GM18909 (cell line): ENCODE measurements around the gene APBA2.

Experiments
- ATAC-seq: cut with Tn5 transposase; IDR thresholded peaks from one replicate; pipeline ENCODE4 v1.9.1; 2021; ENCODE audit warnings: mild to moderate bottlenecking; ENCODE audit not compliant: unreplicated experiment, poor library complexity

Gene APBA2

DNA sequence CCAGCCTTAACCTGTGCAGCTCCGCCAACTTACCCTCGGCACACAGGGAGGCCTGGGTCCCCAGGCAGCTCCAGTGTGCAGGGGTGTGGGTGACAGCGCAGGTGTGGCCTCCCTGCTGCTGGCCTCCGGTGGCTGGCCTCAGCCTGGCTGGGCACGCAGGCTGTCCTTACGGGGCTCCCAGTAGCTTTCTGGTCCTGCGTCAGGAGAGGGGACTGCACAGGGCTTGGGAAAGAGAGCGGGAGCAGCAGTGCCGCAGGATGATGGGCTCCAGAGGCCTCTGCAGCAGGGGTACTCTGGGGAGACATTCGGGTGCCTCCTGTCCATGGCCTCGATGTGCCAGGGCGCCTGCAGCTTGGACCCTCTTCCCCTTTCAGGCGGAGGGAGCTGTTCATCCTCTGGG lies 9.4 kb downstream of the APBA2 start:
- ATAC-seq, result no peak

DNA sequence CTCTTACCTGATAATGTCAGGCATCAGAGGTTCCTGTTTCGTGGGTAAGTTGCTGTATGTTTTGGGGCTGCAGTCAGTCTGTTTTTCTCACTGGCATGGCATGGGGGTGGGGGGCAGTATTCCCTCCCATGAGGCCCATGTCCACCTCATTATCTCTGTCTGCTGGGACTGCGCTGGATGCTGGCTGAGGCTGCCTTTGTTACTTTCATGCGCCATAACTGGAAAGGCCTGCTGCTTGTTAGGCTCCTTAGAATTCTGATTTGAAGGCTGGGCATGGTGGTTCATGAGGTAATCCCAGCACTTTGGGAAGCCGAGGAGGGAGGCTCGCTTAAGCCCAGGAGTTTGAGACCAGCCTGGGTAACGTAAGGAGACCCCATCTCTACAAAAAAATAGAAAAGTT lies 9.8 kb downstream of the APBA2 start:
- ATAC-seq, result no peak

DNA sequence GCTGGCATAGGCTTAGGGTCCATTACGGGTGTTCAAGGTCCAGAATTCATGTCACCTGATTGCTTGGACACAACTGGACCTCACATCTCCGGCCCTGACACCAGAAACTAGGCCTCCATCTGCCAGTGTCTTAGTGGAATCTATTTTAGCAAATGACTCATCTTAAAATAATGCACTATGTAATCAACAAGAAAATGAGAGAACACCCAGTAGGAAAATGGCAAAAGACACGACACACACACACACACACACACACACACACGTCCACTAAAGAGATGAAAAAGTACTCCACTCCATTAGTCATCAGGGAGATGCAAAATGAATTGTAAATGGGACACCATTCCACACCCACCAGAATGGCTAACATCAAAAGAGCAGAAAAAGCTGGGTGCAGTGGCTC lies 11.2 kb downstream of the APBA2 start:
- no peak for ATAC-seq

DNA sequence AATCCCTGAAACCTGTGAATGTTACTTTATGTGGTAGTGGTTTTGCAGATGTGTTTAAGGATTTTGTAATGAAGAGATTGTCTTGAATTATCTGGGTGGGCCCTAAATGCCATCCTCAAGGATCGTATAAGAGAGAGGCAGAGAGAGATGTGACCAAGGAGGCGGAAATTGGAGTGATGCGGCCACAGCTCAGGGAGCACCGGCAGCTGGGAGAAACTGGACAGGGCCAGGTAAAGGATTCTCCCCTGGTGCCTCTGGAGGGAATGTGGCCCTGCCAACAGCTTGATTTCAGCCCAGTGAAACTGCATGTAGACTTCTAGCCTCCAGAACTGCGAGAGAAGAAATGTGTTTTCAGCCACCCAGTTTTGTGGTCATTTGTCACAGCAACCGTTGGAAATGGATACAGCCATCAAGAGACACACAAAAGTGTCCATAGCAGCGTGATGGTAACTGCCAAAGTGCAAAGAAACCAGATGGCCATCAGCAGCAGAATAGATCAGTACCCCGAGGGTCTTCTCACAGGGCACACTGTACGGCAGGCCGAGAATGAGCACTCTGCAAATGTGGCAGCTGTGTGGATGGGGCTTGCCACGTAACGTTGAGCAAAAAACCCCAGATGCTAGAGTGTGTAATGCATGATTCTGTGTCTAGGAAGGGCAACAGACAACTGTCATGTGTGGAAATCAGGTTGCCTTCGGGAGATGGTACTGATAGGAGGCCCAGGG lies 12.2 kb downstream of the APBA2 start:
- no peak for ATAC-seq

DNA sequence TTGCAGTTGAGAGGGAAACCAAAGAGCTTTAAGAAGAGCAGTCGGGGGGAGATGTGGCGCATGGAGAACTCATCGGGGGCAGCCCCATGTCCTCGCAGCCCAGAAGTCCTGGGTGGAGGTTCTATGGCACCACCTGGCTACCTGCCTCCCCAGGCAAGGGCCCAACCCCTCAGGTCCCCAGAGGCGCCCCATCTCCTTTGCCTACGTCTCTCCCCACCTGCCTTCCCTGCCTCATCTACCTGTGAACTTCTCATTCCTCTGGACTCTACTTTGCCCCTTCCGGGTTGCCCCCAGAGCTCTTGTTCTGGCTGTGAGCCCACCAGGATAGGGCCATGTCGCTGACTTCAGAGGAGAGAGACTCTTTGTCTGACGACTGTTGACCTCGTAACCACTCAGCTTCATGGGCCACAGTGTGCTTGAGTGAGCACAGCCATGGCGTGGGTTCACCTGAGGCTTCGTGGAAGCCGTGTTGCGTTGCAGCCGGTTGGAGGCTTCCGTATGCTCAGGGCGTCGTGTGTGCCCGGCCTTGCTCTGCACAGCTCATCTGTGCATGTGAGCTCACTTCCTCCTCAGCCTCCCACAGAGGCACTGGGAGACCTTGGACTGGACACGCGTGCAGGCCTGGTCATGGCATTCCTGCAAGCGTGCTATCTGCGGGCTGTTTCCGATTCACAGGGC lies 13.4 kb downstream of the APBA2 start:
- ATAC-seq, result no peak

DNA sequence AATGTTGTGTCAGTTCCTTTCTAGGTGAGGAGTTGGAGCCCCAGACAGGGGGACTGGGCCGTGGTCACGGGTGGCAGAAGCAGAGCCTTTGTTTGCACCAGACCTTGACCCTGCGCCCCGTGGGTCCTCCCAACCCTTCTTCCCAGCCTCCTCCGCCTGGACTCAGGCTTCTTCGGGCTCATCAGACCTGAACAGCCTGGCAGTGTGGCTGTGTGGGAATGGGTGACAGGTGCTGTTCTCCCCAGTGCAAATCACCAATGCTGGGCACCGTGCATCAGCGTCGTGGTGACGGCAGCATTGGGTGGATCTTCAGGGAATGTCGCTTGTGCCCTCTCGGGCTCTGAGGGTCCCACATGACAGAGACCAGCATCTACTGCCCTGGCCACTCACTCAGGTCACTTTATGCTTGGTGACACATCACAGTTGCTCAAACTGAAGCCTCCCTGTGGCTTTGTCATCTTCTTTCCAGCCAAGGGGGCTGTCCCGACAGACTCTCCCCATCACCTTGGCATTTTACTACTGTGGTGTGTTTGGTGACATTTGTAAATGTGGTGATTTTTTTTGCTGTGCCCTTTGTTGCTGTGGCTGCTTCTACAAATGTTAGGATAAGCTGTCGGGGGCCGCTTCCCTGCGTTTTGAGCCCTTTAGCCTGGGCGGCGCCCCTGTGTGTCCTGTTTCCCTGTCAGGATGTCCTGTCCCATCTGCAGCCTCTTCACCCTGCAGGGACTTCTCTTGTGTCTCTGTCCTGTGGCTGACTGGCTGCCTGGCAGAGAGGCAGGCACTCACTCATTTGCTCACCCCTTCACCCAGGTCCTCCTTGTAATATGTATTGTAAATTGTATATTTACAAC lies 14.5 kb downstream of the APBA2 start:
- ATAC-seq, result no peak

DNA sequence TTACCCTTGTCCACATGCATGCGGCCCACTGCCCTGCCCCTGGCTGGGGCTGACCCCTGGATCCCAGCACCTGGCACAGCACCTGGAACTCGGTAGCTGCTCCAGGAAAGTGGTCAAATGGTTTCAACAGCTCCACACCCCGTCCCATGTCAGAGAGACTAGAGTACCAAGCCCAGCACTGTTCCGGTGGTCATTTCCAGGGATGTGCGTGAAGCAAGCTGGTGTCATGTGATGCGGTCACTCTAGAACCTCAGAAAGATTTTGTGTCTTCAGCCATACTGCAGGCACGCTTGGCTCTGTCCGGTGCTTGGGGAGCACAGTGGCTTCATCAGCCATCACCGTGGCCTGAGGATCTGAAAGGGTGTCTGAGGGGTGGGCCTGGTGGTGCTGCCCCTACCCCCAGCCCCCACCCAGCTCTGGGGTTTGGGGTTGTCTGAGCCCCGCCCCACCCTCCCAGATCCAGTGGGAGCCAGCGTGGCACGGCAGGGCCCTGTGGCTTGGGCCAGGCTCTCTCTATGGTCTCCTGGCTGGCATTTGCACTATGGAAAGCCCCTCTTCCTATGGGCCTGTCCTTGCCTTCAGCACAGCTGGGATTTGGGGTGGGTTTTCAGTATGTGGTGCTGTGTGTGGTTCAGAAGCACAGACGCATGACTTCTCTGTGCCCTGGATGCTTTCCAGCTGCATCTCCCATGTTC lies 15.3 kb downstream of the APBA2 start:
- no peak for ATAC-seq

DNA sequence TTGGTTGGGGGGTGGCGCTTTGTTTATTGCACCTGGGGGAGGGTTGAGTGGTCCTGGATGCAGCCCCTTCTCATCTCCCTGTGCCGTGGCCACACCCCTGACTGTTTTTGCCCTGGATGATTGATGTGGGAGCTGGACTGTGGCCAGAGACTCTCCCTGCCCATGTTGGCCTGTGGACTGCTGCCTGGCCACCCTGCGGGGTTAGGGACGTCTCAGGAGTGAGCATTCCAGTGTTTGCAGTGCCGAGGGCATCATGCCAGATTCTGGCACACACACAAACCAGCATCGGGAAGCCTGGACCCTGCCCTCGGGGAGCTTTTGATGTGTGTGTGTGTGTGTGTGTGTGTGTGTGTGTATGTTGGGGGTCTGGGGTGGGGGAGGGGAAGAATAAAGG lies 15.8 kb downstream of the APBA2 start:
- ATAC-seq, result no peak

DNA sequence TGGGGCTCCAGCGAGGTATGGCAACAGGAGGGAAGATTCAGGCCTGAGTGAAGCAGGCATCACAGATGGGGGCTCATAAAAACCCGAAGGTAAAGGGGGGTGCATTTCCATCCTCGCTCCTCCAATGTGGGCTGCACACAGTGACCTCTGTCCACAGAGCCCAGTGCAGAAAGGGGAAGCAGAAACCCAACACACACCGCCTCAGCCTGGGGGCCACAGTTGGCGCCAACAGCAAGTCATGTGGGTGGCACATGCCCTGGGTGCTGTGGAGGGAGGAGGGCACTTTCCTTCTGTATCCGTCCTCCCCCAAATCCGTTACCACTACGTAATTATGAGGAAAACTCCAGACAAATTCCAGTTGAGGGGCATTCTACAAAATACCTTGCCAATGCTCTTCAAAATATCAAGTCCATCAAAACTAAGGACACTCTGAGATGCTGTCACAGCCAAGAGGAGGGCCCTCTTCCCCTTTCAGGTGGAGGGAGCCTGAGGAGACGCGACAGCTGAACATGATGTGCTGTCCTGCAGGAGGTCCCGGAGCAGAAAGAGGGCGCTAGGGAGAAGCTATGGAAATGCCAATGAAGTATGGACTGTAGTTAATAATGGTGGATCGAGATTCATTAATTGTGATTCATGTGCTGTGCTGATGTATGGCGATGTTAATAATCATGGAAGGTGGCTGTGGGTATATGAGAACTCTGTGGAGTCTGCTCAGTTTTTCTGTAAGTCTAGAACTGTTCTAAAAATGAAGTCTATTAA lies 16.4 kb downstream of the APBA2 start:
- ATAC-seq, result no peak

DNA sequence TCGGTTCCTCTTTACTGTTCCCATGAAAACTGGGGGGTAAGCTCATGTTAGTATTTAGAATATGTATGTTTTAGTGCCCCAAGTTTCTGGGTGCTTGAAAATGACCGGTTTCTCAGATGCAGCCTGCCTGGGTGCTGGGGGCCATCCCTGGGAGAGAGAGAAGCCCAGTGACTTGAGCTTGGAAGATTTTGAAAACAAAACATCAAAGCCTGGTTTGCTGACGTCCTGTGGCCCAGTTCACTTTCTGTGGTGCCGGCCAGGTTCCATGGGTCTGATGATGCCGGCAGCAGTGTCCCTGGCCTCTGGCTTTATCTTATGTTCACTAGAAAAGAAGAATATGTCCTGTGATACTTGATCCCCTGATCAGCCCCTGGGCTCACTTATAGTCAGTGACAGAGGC lies 17.1 kb downstream of the APBA2 start:
- ATAC-seq, result no peak

DNA sequence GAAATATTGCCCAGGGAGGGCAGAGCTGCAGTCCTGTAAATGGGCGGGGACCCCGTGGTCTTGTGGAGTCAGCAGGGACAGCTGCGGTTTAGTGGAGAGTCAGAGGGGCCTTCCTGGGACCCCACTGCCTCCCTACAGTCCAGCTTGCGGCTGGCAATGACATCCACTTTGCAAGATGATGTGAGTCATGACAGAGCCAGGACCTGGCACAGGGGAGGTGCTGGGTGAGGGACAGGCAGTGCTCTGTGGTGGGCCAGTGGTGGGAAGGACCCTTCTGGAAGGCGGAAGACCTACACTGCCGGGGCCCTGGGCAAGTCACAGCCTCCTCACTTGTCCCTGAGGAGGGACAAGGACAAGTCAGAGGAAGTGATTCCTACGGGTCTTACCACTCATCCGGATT lies 17.8 kb downstream of the APBA2 start:
- no peak for ATAC-seq

DNA sequence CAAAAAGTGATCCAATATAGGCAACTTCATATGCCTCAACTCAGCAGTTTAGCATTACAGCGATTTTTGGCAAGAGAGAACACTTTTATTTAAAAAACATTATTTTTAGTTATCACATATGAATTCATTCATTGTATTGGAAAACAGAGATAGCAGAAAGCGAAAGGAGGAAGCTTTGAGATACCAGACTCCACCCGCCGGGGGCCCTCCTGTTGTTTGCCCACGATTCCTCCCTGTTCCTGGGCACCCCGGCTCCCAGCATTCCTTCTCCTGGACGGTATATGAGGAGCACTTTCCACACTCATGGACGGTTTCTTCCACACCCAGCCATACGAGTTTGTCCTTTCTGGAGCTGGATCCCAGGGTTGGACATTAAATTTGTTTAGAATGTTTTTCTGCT lies 18.2 kb downstream of the APBA2 start:
- ATAC-seq, result no peak

DNA sequence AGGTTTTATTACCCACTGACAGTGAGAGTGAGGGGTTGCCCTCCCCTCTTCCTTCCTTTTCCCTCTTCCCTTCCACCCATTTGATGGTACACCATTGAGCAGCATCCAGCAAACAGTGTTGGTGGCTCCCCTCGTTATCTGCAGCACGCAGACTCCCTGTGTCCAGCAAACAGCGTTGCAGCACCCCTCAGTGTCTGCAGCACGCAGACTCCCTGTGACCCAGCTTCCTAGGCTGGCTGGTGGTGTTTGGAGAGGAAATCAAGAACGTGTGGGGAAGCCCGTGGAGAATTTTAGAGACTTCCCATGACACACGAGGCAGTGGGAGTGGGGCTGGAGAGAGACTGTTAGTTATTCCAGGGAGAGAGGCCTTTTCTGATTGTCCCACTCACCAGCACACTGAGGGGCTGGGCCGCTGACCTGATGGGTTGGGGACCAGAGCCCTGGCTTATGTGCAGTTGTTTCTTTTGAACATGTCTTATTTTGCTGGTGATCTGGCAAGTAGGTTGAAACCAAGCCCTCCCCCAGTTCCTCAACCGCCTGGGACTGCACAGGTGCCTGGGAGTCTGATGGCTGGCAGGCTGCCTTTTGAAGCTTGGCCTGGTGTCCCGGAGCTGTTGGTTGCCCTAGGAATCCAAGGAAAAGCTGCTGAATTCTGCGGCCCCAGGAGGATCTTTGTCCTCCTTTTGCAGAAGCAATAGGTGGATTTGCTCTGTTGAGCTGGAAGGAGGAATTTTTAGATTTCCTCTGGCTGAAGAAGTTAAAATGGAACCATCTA lies 19.0 kb downstream of the APBA2 start:
- ATAC-seq, result no peak

DNA sequence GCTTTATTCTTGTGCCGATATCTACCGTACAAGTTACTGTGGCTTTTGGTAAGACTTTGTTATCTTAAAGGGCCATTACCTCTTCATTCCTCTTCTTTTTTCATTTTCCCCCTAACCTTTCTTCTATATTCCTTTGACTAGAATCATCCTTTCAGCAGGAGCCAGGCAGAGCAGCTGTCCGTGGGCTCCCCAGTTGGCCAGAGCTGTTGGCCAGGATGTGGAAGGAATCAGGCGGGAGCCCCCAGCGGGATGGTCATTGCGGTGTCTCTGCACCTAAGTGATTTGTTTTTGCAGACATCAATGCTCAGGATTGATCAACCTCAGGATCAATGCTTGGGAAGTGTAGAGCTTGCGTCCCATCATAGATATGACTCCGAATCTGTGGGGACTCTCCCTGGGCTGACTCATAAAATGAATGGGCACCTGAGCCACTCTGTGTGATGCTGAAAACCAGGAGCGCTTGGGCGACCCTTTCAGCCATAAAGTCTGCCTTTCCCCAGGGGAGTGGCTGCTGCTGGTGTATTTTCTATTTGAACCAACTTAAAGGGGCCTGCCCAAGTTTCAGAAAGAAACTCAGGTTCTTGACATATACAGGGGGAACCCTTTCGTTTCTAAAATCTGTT lies 21.7 kb downstream of the APBA2 start:
- no peak for ATAC-seq

DNA sequence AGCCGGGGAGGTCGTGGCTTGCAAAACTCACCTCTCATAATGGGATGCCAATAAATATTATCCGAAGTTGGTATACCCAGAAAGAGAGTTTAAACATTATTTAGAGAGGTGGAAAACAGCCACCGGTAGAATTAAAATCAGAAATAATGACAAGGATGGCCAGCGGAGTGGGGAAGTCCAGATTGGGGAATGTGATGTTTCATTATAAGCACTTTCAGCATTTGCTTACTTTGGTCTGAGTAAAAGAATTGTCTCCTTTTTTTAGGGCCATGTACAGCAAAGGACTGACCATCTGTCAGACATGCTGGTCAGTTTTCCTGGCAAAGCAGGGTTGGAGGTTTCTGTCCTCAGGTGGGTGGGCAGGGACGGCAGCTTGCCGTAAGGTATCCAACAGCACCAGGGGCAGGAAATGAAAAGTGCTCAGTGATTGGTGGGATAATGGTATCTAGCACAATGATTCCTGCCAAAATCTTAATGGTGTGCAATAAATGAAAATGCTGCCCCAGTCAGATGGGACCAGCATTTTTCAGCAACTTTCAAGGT lies 24.3 kb downstream of the APBA2 start:
- no peak for ATAC-seq

DNA sequence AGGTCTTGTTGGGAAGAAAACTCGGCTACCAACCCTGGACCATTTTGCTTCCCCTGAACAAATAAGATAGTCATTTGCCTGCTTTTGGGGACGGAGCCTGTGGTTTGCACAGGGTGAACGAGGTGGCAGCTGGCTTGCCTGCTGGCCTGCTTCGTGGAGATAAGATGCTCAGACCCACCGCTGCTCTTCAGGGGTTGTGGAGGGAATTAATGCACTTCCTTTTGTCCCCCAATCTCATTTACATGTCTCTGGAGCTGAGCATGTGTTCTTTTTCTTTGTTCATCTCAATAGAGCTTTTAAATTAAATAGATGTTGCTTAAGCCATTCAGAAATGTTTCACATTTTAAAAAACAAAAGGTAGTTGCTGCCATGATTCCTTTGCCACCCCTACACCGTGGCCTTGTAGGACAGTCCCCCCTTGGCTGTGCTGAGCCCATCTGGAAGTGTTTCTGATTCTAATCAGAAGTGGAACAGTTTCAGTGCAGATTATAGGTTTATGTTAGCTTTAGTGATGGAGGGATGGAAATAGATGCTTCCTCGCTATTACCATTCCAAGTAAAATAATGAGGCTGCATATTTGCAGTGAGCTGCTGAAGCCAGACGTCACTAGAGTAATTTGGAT lies 25.6 kb downstream of the APBA2 start:
- no peak for ATAC-seq

DNA sequence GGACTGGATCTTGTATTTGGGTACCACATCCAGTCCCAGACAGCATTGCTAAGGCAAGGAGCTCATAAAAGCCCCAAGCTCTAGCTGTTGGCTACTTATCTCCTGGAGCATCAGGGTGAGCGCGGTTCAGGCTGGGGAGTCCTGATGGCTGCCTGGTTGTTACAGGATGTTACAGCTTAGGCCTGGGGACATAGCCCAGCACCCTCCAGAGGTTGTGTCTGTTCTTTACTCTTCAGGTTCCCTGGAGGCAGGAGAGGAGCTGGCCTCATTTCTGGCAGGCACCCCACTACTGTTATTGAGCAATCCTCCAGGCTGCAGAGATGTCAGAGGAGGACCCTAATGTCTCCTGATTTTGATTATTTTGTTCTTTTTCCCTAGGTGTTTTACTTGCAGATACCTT lies 26.6 kb downstream of the APBA2 start:
- ATAC-seq, result no peak

DNA sequence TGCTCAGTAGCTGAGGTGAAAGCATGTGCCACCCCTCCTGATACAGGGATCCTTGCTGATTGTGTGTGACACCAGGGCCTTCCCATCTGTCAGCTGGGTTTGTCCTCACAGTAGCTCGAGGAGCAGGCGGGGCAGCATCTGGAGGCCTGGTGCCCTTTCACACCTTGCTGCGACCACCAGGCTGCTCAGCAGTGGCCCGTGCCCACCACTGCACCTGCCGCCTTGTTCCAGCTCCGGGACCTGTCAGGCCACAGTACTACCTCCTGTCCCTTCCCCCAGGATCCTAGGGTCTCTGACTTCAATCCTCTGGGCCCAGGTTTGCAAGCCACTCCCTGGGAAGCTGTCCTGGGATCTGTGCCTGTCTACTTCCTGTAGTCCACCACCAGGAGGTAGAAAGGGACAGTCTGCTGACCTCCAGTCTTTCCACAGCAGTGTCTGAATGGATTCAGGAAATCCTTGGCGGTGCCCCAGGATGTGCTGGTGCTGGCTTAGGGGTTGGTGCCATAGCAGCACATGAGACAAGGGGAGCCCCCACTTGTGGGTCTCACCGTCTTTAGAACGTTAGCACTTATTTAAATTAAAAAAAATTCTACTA lies 27.5 kb downstream of the APBA2 start:
- no peak for ATAC-seq
